Psoas muscle (tissue), 8 donors: Measurements from ENCODE around the gene AMDHD1. TPM values are rescaled to one million over a fixed set of nuclear protein-coding genes. Genes with fewer than 3 reads are reported as not detected.

ENCODE experiments used
- ATAC-seq, 4 donors: fragments of 200-7000 bp; cut with Tn5 transposase; one replicate each; pipeline ENCODE4 v1.9.1; 2020; ENCODE audit warnings: moderate library complexity in 3 of 4, mild to moderate bottlenecking in 2 of 4
- DNase-seq, 2 donors: peaks; one replicate each; pipeline ENCODE4 v3.0.0-alpha.2; 2020
- H3K27ac ChIP-seq: fragments of 200-600 bp; one replicate; pipeline ENCODE4 v1.8.0; 2022
- H3K27me3 ChIP-seq, 3 donors: fragments of 200-600 bp in 1 of 3; one replicate each; pipeline versions ENCODE4 v1.6.1 to v1.8.0; 2013 to 2022; ENCODE audit warnings: low read length in 2 of 3, mild to moderate bottlenecking in 2 of 3, moderate library complexity in 1 of 3; ENCODE audit not compliant: insufficient read depth in 3 of 3
- H3K36me3 ChIP-seq, 2 donors: fragments of 200-600 bp in 1 of 2; one replicate each; pipeline versions ENCODE4 v1.6.1 to v1.8.0; 2013 to 2022; ENCODE audit warnings: low read depth in 1 of 2, mild to moderate bottlenecking in 1 of 2, moderate library complexity in 1 of 2; ENCODE audit not compliant: insufficient read depth in 1 of 2
- H3K4me1 ChIP-seq: fragments of 200-600 bp; one replicate; pipeline ENCODE4 v1.8.0; 2022
- H3K4me3 ChIP-seq: fragments of 200-600 bp; one replicate; pipeline ENCODE4 v1.8.0; 2022; ENCODE audit warnings: mild to moderate bottlenecking
- H3K9me3 ChIP-seq: fragments of 200-600 bp; one replicate; pipeline ENCODE4 v1.8.0; 2022
- WGBS, 3 donors: extraction: QIAGEN DNeasy Blood & Tissue Kit; methylation state at CpG; one replicate each; pipeline versions ENCODE4 v1.1.6 to v1.1.7; 2013; 5-methylcytosine and 5-hydroxymethylcytosine counted together
- intact Hi-C, 2 donors: fragments of 100-400 bp; cut with DNase I; formaldehyde crosslinking; loops; one replicate each; pipeline versions ENCODE4 v1.11.0 to v1.14.2; 2022
- polyA plus RNA-seq, 3 donors: library from polyadenylated mRNA; stranded (reverse); fragments of 200-250 nt; gene quantifications; one replicate each; pipeline ENCODE4 v1.2.3, GENCODE V29; 2013
- total RNA-seq, 4 donors: library from RNA; stranded (reverse); fragmentation: NEBNext Ultra II Directional in 2 of 4; extraction: Animal tissue kit (Norgen Biotek cat#: 25700) in 2 of 4; gene quantifications; one replicate each; pipeline versions ENCODE4 v1.2.1 to v1.2.4, GENCODE V29; 2021 to 2023
- TF ChIP-seq, protein P1 (sequence below): fragments of 200-600 bp; IDR thresholded peaks from one replicate; pipeline ENCODE4 v1.8.0; 2022; ENCODE audit warnings: antibody characterized with exemption
- donor health status: healthy with polysubstance abuse.
- donor health status: DM: no; HTN: no; CAD: no; lungs with moderate emphysema.
- donor health status: Bipolar disorder and iron deficiency.
- donor health status: healthy.
- donor health status: DM: yes; HTN: yes; CAD: no.
- donor health status: DM: no; HTN: no; CAD: no.
- donor health status: DM: no; HTN: no; CAD: no.
- donor health status: DM: yes; HTN: yes; CAD: no.

The AMDHD1 gene
- total and polyA plus RNA-seq, 7 donors, result 0.18 to 1.1 (median 0.45) TPM

DNA sequence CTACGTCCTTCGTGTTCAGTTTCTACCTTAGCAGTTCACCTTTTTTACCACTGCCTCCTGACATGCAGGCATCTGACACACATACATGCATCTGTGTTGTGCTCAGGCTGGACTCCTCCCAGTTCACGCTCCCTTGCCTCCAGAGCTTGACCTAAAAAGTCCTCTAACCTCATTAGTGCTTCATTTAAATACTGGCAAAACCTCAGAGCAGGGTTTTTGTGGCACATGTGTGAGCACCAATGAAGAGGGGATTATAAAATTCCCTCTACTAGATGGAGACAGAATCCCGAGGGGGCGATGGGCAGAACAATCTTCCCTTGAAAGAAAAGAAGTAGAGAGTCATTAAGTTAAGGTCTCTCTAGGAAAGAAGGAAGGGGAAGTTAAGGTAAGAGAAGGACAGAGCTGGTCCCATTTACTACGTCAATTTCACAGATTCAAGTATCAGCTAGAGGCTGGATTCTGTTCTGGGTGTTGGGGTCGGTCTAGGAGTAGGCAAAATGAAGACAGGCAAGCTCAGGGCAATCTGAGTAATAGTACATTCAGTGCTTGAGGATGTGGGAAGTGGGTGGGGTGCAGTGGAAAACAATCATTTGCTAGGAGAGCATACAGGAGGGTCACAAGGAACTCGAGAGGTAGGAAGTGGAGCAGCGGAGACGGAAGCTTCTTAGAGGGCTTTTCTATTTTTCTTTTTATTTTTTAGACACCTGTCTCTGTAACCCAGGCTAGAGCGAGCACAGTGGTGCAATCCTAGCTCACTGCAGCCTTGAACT lies 45.6 kb downstream of the AMDHD1 start:
- ATAC-seq (no peak), DNase-seq (no peak)
- peaks cover 0 to 2% (median 0%) of the 10 kb centered on the region in 3 donors for H3K27me3 ChIP-seq
- 74 to 79% (median 76%) methylated on average over 11 of the region's 11 CpGs for WGBS, 3 donors
- H3K27ac ChIP-seq, result no peak overlapping the region
- intact Hi-C loops, result no loop called here
- no peak overlapping the region for H3K4me3 ChIP-seq
- H3K4me1 ChIP-seq, result no peaks in the 10 kb centered on the region
- TF ChIP-seq, protein P1, sequence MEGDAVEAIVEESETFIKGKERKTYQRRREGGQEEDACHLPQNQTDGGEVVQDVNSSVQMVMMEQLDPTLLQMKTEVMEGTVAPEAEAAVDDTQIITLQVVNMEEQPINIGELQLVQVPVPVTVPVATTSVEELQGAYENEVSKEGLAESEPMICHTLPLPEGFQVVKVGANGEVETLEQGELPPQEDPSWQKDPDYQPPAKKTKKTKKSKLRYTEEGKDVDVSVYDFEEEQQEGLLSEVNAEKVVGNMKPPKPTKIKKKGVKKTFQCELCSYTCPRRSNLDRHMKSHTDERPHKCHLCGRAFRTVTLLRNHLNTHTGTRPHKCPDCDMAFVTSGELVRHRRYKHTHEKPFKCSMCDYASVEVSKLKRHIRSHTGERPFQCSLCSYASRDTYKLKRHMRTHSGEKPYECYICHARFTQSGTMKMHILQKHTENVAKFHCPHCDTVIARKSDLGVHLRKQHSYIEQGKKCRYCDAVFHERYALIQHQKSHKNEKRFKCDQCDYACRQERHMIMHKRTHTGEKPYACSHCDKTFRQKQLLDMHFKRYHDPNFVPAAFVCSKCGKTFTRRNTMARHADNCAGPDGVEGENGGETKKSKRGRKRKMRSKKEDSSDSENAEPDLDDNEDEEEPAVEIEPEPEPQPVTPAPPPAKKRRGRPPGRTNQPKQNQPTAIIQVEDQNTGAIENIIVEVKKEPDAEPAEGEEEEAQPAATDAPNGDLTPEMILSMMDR, result no peak
- no peaks in the 10 kb centered on the region for H3K9me3 ChIP-seq
- H3K36me3 ChIP-seq, result no peaks in the 10 kb centered on the region

DNA sequence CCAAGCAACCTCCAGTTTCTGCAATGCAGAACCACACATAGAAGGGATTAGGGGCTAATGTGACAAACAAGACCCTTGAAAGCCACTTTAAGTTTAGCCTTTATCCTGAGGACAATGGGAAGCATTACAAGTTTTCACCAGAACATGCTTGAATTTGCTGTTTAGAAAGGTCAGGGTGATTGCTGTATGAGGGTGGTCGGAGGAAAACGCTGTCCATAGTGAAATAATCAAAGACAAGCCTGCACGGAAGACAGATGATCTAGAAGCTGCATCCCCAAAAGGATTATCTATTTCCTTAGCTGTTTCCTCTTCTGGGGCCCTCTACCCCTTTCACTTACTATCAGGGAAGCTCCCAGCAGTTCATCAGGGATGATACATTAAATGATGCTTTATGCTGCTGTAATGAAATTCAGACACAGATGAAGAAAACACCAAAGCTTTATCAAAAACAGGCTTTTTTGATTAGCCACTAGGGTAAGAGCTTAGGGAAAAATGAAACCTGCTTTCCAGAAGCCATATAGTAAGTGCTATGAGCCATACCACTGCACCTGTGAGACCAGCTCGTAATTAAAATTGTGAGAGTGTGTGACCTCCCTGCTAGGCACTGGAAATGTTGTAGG lies 46.5 kb downstream of the AMDHD1 start:
- DNase-seq (no peak), ATAC-seq (no peak)
- no peak overlapping the region for H3K4me3 ChIP-seq
- H3K27me3 ChIP-seq, result peaks cover 0 to 2% (median 0%) of the 10 kb centered on the region in 3 donors
- H3K9me3 ChIP-seq, result no peaks in the 10 kb centered on the region
- no peak overlapping the region for H3K27ac ChIP-seq
- WGBS, 3 donors, result 51 to 62% (median 59%) methylated on average over 4 of the region's 4 CpGs
- no peaks in the 10 kb centered on the region for H3K4me1 ChIP-seq
- intact Hi-C loops, result no loop called here
- TF ChIP-seq, protein P1, result no peak
- H3K36me3 ChIP-seq, result no peaks in the 10 kb centered on the region

GRCh38 chr12:95990136-95990535 lies 47.0 kb downstream of the AMDHD1 start:
- ATAC-seq (no peak), DNase-seq (no peak)
- H3K9me3 ChIP-seq, result no peaks in the 10 kb centered on the region
- TF ChIP-seq, protein P1, result no peak
- no peaks in the 10 kb centered on the region for H3K4me1 ChIP-seq
- no peaks in the 10 kb centered on the region for H3K36me3 ChIP-seq
- no peak overlapping the region for H3K4me3 ChIP-seq
- peaks cover 0 to 2% (median 0%) of the 10 kb centered on the region in 3 donors for H3K27me3 ChIP-seq
- intact Hi-C loops, result no loop called here
- no peak overlapping the region for H3K27ac ChIP-seq
- WGBS, 3 donors, result 74% methylated on average over 7 of the region's 7 CpGs

DNA sequence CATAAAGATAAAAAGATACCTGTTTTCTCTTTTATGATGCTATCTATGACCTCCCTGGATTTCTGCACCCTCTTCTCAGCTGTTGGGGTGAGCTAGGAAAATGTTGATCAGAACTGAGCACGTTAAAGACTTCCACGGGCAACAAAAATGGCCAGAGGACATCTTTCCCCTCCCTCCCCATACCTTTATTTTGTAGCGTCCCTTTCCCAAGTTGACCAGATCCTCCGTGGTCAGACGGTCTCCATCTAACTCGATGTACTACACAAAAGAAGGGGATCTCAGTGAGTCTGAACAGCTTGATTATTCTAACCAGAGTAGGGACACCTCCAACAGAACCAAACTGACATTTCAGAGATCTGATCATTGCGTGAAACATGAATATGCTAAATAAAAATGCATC lies 50.8 kb downstream of the AMDHD1 start:
- intact Hi-C loops, result no loop called here
- 87 to 93% (median 88%) methylated on average over 7 of the region's 7 CpGs for WGBS, 3 donors
- DNase-seq (no peak), ATAC-seq (no peak)
- no peak overlapping the region for H3K27ac ChIP-seq
- no peaks in the 10 kb centered on the region for H3K36me3 ChIP-seq
- H3K4me1 ChIP-seq, result no peaks in the 10 kb centered on the region
- H3K9me3 ChIP-seq, result no peaks in the 10 kb centered on the region
- TF ChIP-seq, protein P1, result no peak
- no peak overlapping the region for H3K4me3 ChIP-seq
- peaks cover 0 to 2% (median 0%) of the 10 kb centered on the region in 3 donors for H3K27me3 ChIP-seq
